SK-N-SH treated with all-trans-retinoic acid at 6 μM for 48 hours (cell line): ENCODE measurements around the gene ZNF385B.

ENCODE experiments used
- ATAC-seq: fragments of 200-7000 bp; cut with Tn5 transposase; 3 replicates; pipeline ENCODE4 v1.9.1; 2020; ENCODE audit warnings: mild to moderate bottlenecking, moderate library complexity
- ARNTL ChIP-seq: fragments of 450-650 bp; formaldehyde crosslinking; IDR thresholded peaks from 2 replicates; pipeline ENCODE4 v1.5.0; 2020; ENCODE audit warnings: low read depth, mild to moderate bottlenecking, moderate library complexity, borderline replicate concordance
- BACH2 ChIP-seq: fragments of 250-450 bp; sonication (Bioruptor Pico); IDR thresholded peaks from 2 replicates; pipeline ENCODE4 v1.9.0; 2021; ENCODE audit warnings: mild to moderate bottlenecking, borderline replicate concordance
- CSDC2 ChIP-seq: fragments of 250-450 bp; sonication (Bioruptor Pico); IDR thresholded peaks from 2 replicates; pipeline ENCODE4 v1.5.0; 2020; ENCODE audit warnings: mild to moderate bottlenecking, moderate library complexity
- ESRRG ChIP-seq: fragments of 250-450 bp; sonication (Bioruptor Pico); IDR thresholded peaks from 2 replicates; pipeline ENCODE4 v1.6.1; 2021; ENCODE audit warnings: mild to moderate bottlenecking
- GLIS3 ChIP-seq: fragments of 250-450 bp; sonication (Bioruptor Pico); IDR thresholded peaks from 2 replicates; pipeline ENCODE4 v1.5.0; 2020; ENCODE audit warnings: mild to moderate bottlenecking, moderate library complexity
- ISL1 ChIP-seq: fragments of 250-450 bp; sonication (Bioruptor Pico); IDR thresholded peaks from 2 replicates; pipeline ENCODE4 v2.1.2; 2022; ENCODE audit warnings: mild to moderate bottlenecking, moderate library complexity
- OSR1 ChIP-seq: fragments of 250-450 bp; sonication (Bioruptor Pico); IDR thresholded peaks from 2 replicates; pipeline ENCODE4 v1.8.0; 2022; ENCODE audit warnings: moderate library complexity, mild to moderate bottlenecking, inconsistent platforms
- PPARA ChIP-seq: fragments of 250-450 bp; sonication (Bioruptor Pico); IDR thresholded peaks from 2 replicates; pipeline ENCODE4 v1.5.0; 2020; ENCODE audit warnings: mild to moderate bottlenecking, borderline replicate concordance
- RARB ChIP-seq: fragments of 250-450 bp; sonication (Bioruptor Pico); IDR thresholded peaks from 2 replicates; pipeline ENCODE4 v1.8.0; 2021; ENCODE audit warnings: mild to moderate bottlenecking, moderate library complexity
- SNAI2 ChIP-seq: fragments of 250-450 bp; sonication (Bioruptor Pico); IDR thresholded peaks from 2 replicates; pipeline ENCODE4 v1.5.0; 2020; ENCODE audit warnings: mild to moderate bottlenecking, moderate library complexity
- TCF4 ChIP-seq: fragments of 250-450 bp; sonication (Bioruptor Pico); IDR thresholded peaks from 2 replicates; pipeline ENCODE4 v1.8.0; 2021; ENCODE audit warnings: mild to moderate bottlenecking, moderate library complexity, borderline replicate concordance
- TOX ChIP-seq: fragments of 250-450 bp; sonication (Bioruptor Pico); IDR thresholded peaks from 2 replicates; pipeline ENCODE4 v1.8.0; 2021; ENCODE audit warnings: mild to moderate bottlenecking, moderate library complexity, borderline replicate concordance
- ZC3H10 ChIP-seq: fragments of 250-450 bp; sonication (Bioruptor Pico); IDR thresholded peaks from 2 replicates; pipeline ENCODE4 v1.5.1; 2021; ENCODE audit warnings: mild to moderate bottlenecking, moderate library complexity
- ZFP3 ChIP-seq: fragments of 250-450 bp; sonication (Bioruptor Pico); IDR thresholded peaks from 2 replicates; pipeline ENCODE4 v1.5.0; 2020; ENCODE audit warnings: mild to moderate bottlenecking, moderate library complexity
- ZFP30 ChIP-seq: fragments of 450-650 bp; formaldehyde crosslinking; IDR thresholded peaks from 2 replicates; pipeline ENCODE4 v1.5.0; 2022; ENCODE audit warnings: mild to moderate bottlenecking, moderate library complexity
- ZNF565 ChIP-seq: fragments of 450-650 bp; formaldehyde crosslinking; conservative IDR thresholded peaks from 2 replicates; pipeline ENCODE4 v1.5.0; 2020; ENCODE audit warnings: low read depth, mild to moderate bottlenecking, moderate library complexity
- ZNF70 ChIP-seq: fragments of 450-650 bp; formaldehyde crosslinking; IDR thresholded peaks from 2 replicates; pipeline ENCODE4 v1.5.0; 2020; ENCODE audit warnings: mild to moderate bottlenecking, moderate library complexity
- ZNF8 ChIP-seq: fragments of 450-650 bp; formaldehyde crosslinking; IDR thresholded peaks from 2 replicates; pipeline ENCODE4 v1.5.0; 2020; ENCODE audit warnings: mild to moderate bottlenecking, moderate library complexity
- TF ChIP-seq, protein P1 (sequence below): fragments of 250-450 bp; sonication (Bioruptor Pico); IDR thresholded peaks from 2 replicates; pipeline ENCODE4 v1.8.0; 2021; ENCODE audit warnings: low read depth, mild to moderate bottlenecking, moderate library complexity, borderline replicate concordance
- TF ChIP-seq, protein P2 (sequence below): fragments of 250-450 bp; sonication (Bioruptor Pico); IDR thresholded peaks from 2 replicates; pipeline ENCODE4 v1.5.1; 2021; ENCODE audit warnings: mild to moderate bottlenecking, moderate library complexity
- TF ChIP-seq, protein P3 (sequence below): fragments of 250-450 bp; sonication (Bioruptor Pico); IDR thresholded peaks from 2 replicates; pipeline ENCODE4 v1.5.0; 2020; ENCODE audit warnings: mild to moderate bottlenecking, moderate library complexity
- TF ChIP-seq, protein P4 (sequence below): fragments of 250-450 bp; sonication (Bioruptor Pico); IDR thresholded peaks from 2 replicates; pipeline ENCODE4 v1.5.1; 2020; ENCODE audit warnings: low read depth, mild to moderate bottlenecking, moderate library complexity

Gene ZNF385B

DNA sequence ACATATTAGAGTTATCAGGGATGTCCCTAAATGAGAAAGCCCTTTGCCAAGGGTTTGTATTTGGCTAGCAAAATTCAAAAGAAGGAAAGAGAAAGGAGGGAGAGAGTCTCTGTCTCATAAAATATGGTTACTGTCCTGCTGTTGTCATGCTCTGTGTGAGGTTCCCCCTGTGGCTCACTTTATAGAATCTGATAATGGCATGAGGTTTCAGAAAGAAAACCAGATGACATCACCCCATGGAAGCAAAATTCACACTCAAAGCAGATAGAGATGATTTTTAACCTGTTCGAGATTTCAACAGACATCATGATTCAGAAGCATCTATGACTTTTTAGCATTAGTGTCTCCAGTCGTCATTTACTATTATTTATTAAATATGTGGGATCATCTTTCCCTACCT is 431.8 kb downstream of the ZNF385B start:
- ATAC-seq = no peak
- TF ChIP-seq ZC3H10 (no peak), BACH2 (no peak), TCF4 (no peak), ZFP3 (CRISPR knock-in tag) (no peak), GLIS3 (CRISPR knock-in tag) (no peak), RARB (CRISPR knock-in tag) (no peak), ARNTL (CRISPR knock-in tag) (no peak), ZNF8 (CRISPR knock-in tag) (no peak), ESRRG (no peak), PPARA (CRISPR knock-in tag) (no peak), ZNF565 (CRISPR knock-in tag) (no peak)
- TF ChIP-seq, protein P1, sequence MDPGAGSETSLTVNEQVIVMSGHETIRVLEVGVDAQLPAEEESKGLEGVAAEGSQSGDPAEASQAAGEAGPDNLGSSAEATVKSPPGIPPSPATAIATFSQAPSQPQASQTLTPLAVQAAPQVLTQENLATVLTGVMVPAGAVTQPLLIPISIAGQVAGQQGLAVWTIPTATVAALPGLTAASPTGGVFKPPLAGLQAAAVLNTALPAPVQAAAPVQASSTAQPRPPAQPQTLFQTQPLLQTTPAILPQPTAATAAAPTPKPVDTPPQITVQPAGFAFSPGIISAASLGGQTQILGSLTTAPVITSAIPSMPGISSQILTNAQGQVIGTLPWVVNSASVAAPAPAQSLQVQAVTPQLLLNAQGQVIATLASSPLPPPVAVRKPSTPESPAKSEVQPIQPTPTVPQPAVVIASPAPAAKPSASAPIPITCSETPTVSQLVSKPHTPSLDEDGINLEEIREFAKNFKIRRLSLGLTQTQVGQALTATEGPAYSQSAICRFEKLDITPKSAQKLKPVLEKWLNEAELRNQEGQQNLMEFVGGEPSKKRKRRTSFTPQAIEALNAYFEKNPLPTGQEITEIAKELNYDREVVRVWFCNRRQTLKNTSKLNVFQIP (CRISPR knock-in tag) = no peak
- TF ChIP-seq, protein P2, sequence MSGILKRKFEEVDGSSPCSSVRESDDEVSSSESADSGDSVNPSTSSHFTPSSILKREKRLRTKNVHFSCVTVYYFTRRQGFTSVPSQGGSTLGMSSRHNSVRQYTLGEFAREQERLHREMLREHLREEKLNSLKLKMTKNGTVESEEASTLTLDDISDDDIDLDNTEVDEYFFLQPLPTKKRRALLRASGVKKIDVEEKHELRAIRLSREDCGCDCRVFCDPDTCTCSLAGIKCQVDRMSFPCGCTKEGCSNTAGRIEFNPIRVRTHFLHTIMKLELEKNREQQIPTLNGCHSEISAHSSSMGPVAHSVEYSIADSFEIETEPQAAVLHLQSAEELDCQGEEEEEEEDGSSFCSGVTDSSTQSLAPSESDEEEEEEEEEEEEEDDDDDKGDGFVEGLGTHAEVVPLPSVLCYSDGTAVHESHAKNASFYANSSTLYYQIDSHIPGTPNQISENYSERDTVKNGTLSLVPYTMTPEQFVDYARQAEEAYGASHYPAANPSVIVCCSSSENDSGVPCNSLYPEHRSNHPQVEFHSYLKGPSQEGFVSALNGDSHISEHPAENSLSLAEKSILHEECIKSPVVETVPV (CRISPR knock-in tag) = no peak
- TF ChIP-seq, all 23 proteins: peak for 0

DNA sequence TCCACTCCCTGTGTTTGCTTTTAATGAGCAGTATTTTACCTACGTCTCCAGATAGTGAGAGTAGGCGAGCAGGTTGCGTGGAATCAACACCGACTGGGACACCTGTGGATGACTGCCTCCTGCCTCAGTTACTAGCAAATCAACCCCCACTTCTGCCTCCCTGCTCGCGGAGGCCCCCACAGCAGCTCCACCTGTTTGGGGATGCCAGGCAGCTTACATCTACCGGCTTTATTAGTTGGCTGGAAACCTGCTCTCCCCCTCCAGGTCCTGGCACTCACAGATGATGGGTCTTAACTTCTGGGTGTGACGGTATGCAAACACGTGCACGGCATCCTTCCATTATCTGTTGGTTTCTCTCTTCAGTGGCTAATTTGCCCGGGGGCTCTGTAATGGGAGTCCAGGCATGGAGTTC is 432.3 kb downstream of the ZNF385B start:
- TF ChIP-seq, protein P3, sequence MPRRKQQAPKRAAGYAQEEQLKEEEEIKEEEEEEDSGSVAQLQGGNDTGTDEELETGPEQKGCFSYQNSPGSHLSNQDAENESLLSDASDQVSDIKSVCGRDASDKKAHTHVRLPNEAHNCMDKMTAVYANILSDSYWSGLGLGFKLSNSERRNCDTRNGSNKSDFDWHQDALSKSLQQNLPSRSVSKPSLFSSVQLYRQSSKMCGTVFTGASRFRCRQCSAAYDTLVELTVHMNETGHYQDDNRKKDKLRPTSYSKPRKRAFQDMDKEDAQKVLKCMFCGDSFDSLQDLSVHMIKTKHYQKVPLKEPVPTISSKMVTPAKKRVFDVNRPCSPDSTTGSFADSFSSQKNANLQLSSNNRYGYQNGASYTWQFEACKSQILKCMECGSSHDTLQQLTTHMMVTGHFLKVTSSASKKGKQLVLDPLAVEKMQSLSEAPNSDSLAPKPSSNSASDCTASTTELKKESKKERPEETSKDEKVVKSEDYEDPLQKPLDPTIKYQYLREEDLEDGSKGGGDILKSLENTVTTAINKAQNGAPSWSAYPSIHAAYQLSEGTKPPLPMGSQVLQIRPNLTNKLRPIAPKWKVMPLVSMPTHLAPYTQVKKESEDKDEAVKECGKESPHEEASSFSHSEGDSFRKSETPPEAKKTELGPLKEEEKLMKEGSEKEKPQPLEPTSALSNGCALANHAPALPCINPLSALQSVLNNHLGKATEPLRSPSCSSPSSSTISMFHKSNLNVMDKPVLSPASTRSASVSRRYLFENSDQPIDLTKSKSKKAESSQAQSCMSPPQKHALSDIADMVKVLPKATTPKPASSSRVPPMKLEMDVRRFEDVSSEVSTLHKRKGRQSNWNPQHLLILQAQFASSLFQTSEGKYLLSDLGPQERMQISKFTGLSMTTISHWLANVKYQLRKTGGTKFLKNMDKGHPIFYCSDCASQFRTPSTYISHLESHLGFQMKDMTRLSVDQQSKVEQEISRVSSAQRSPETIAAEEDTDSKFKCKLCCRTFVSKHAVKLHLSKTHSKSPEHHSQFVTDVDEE (CRISPR knock-in tag) = no peak

DNA sequence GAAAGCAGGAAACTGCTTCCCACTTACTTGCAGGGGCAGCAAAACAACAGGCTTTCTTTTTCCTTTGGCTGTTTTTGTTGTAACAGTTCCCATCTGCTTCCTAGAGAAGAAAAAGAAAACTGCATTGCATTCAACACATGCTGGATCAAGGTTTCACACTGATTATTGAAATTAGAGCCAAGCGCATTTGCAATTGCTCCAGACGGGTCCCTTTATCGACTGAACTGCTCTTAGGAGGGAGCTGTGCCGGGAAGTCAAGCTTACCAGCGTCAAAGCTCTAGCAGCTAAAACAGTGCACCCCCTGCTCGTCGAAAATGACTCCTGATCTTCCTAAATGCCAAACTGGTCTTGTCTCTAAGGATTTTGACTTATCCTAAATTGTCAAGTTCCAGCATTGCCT is 432.8 kb downstream of the ZNF385B start:
- TF ChIP-seq CSDC2 (CRISPR knock-in tag) (no peak), ZFP30 (CRISPR knock-in tag) (no peak), ZFP3 (CRISPR knock-in tag) (no peak), SNAI2 (CRISPR knock-in tag) (no peak), ZNF565 (CRISPR knock-in tag) (no peak), ZC3H10 (no peak), ZNF70 (CRISPR knock-in tag) (no peak), TOX (CRISPR knock-in tag) (no peak), GLIS3 (CRISPR knock-in tag) (no peak), RARB (CRISPR knock-in tag) (no peak), BACH2 (no peak), ISL1 (CRISPR knock-in tag) (no peak), ESRRG (no peak), OSR1 (CRISPR knock-in tag) (no peak), ARNTL (CRISPR knock-in tag) (no peak)
- TF ChIP-seq, protein P3 (CRISPR knock-in tag) = no peak
- TF ChIP-seq, protein P4, sequence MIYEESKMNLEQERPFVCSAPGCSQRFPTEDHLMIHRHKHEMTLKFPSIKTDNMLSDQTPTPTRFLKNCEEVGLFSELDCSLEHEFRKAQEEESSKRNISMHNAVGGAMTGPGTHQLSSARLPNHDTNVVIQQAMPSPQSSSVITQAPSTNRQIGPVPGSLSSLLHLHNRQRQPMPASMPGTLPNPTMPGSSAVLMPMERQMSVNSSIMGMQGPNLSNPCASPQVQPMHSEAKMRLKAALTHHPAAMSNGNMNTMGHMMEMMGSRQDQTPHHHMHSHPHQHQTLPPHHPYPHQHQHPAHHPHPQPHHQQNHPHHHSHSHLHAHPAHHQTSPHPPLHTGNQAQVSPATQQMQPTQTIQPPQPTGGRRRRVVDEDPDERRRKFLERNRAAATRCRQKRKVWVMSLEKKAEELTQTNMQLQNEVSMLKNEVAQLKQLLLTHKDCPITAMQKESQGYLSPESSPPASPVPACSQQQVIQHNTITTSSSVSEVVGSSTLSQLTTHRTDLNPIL (CRISPR knock-in tag) = no peak
- ATAC-seq = no peak

More for the DNA sequence above, 432.3 kb downstream of the ZNF385B start:
- no peak for ATAC-seq
